Measurements from ENCODE around the gene TLR9. TPM values are rescaled to one million over a fixed set of nuclear protein-coding genes. Genes with fewer than 3 reads are reported as not detected.
"Not testable (repeated sequence)": the region's sequence is repeated elsewhere in the genome, so short reads cannot be mapped to it uniquely, and the experiment has no call there.

The TLR9 gene
- total RNA-seq = 0.21 TPM

DNA sequence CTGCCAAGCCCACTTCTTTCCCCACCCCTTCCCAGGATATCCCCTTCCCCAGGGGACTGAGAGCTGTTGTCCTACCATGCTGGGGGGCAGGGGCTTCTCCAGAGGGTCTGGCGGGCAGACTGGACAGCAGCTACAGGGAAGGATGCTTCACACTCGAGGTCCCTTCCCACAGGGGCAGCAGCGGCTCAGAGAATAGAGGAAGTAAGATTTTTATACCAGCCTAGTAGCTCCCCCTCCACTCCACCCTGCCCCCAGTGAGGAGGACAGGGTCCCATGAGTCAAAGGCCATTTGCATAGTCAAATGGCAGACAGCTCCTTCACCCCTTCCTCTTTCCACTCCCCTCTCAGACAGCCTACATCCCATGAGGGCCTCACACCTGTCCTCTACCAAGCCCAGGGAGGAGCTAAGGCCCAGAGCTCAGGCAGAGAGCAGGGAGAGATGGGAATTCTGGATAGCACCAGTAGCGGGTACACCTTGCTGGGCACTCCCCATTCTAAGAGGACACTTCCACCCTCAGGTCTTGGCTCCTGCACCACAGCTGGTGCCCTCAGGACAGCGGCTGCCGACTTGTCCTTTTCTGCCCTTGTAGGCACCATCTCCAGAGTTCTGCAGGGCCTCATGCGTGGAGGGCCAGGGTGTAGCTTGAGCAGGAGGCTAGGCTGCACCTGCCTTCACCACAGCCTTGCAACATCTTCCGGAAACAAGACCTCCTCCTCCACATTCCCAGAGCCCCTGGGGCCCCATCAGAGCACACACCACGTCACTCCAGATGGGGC is at the start of gene TLR9:
Gene TLR9 (minus strand): TSS at position 194 of the 777 bp plus-strand sequence. CDS start 116 bp downstream, at position 78.
- Histone ChIP-seq H3K4me3 (ENCODE audit: low read length) (peak within 1 kb of the TSS; percentile 16), H3K4me1 (ENCODE audit: insufficient read depth, low read length) (peaks cover 54% of the 10 kb centered on the region), H3K9me3 (ENCODE audit: low read depth, low read length) (no peaks in the 10 kb centered on the region), H3K27me3 (ENCODE audit: insufficient read depth, low read length) (no peaks in the 10 kb centered on the region)

- H3K9me3 ChIP-seq (ENCODE audit: low read depth, low read length); H3K4me3 ChIP-seq (ENCODE audit: low read length); H3K27me3 ChIP-seq (ENCODE audit: insufficient read depth, low read length): not testable (repeated sequence)
- peaks cover 86% of the 10 kb centered on the region for H3K4me1 ChIP-seq (ENCODE audit: insufficient read depth, low read length)
These were observed 49.3 kb upstream of the TLR9 start for GRCh38 chr3:52274781-52275180.

- Histone ChIP-seq H3K27me3 (ENCODE audit: insufficient read depth, low read length) (no peaks in the 10 kb centered on the region), H3K4me3 (ENCODE audit: low read length) (no peak overlapping the region), H3K9me3 (ENCODE audit: low read depth, low read length) (no peaks in the 10 kb centered on the region), H3K4me1 (ENCODE audit: insufficient read depth, low read length) (peaks cover 94% of the 10 kb centered on the region)
These were observed 47.4 kb upstream of the TLR9 start for GRCh38 chr3:52272831-52273230.

GRCh38 chr3:52272172-52272571 is 46.7 kb upstream of the TLR9 start:
- not testable (repeated sequence) for H3K27me3 ChIP-seq (ENCODE audit: insufficient read depth, low read length); H3K9me3 ChIP-seq (ENCODE audit: low read depth, low read length); H3K4me3 ChIP-seq (ENCODE audit: low read length)
- peaks cover 92% of the 10 kb centered on the region for H3K4me1 ChIP-seq (ENCODE audit: insufficient read depth, low read length)

GRCh38 chr3:52270252-52270754 is 44.9 kb upstream of the TLR9 start:
- Histone ChIP-seq H3K4me1 (ENCODE audit: insufficient read depth, low read length) (peaks cover 73% of the 10 kb centered on the region), H3K9me3 (ENCODE audit: low read depth, low read length) (no peaks in the 10 kb centered on the region), H3K4me3 (ENCODE audit: low read length) (no peak overlapping the region), H3K27me3 (ENCODE audit: insufficient read depth, low read length) (no peaks in the 10 kb centered on the region)

DNA sequence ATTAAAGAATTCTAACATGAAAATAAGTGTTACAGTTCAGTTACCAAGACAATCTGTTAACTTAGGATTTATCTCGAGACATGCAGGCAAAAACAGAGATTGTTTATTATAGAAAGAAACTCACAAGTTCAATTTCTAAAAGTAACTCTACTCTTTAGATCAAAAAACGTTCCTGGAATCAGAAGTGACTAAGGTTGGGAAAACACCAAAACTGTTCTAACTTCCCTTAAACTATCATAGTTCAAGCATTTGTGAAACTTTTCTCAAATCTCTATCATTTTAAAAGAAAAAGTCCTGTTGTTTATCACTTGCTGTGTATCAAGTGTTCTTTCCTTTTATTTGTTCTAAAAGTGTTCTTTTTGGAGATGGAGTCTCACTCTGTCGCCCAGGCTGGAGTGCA is 44.3 kb upstream of the TLR9 start:
- peaks cover 72% of the 10 kb centered on the region for H3K4me1 ChIP-seq (ENCODE audit: insufficient read depth, low read length)
- H3K4me3 ChIP-seq (ENCODE audit: low read length) = no peak overlapping the region
- no peaks in the 10 kb centered on the region for H3K9me3 ChIP-seq (ENCODE audit: low read depth, low read length)
- H3K27me3 ChIP-seq (ENCODE audit: insufficient read depth, low read length) = no peaks in the 10 kb centered on the region

- H3K4me1 ChIP-seq (ENCODE audit: insufficient read depth, low read length) = peaks cover 66% of the 10 kb centered on the region
- no peaks in the 10 kb centered on the region for H3K9me3 ChIP-seq (ENCODE audit: low read depth, low read length)
- H3K27me3 ChIP-seq (ENCODE audit: insufficient read depth, low read length) = no peaks in the 10 kb centered on the region
- no peak overlapping the region for H3K4me3 ChIP-seq (ENCODE audit: low read length)
These were observed 42.6 kb upstream of the TLR9 start for GRCh38 chr3:52268036-52268435.

DNA sequence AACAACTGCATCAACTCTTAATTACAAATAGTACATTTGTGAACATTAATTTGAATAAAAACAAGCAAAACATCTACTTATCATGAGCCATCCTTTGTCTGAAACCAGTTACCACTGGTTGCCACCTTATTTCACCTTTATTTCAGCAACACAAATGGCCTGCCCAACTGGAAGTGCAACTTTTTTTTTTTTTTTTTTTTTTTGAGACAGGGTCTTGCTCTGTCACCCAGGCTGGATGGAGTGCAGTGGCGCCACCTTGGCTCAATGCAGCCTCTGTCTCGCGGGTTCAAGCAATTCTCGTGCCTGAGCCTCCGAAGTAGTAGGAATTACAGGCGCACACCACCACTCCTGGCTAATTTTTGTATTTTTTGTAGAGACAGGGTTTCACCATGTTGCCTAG is 39.9 kb upstream of the TLR9 start:
- Histone ChIP-seq H3K4me1 (ENCODE audit: insufficient read depth, low read length) (peaks cover 60% of the 10 kb centered on the region), H3K27me3 (ENCODE audit: insufficient read depth, low read length) (no peaks in the 10 kb centered on the region)

DNA sequence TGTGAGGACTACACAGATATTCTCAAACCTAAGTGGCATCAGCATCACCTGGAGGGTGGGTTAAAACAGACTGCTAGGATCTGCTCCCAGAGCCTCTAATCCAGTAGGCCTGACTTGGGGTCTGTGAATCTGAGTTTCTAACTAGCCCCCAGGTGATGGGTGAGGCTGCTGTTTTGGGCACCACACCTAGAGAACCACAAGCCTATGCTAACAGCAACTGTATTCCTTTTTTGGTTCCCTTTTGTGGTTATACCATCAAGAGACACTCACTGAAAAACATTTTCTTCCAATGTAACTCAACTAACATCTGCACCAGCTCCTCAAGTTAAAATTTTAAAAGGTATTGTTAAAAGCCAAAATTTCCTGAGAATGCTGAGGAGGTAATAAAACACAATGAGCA is 37.0 kb upstream of the TLR9 start:
- no peak overlapping the region for H3K4me3 ChIP-seq (ENCODE audit: low read length)
- H3K27me3 ChIP-seq (ENCODE audit: insufficient read depth, low read length) = no peaks in the 10 kb centered on the region
- peaks cover 39% of the 10 kb centered on the region for H3K4me1 ChIP-seq (ENCODE audit: insufficient read depth, low read length)
- H3K9me3 ChIP-seq (ENCODE audit: low read depth, low read length) = no peaks in the 10 kb centered on the region

More for the DNA sequence above, 39.9 kb upstream of the TLR9 start:
- no peaks in the 10 kb centered on the region for H3K9me3 ChIP-seq (ENCODE audit: low read depth, low read length)
- no peak overlapping the region for H3K4me3 ChIP-seq (ENCODE audit: low read length)

DNA sequence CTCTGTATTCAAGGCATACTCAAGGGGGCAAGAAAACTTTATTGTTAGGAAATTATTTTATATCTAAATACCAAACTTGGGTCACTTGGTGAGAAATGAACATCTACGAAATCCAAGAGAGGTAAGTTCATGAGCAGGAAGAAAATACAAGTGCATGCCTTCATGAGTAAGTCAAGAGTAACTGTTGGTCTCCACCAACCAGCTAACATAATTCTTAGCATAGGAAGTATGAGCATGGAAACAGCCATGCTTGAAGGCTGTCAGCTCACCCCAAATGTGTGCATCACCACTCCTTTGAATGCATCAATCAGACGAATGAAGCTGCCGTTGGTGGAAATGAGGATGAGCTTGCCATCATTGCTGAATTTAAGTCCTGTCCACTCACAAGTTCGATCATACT is 34.0 kb upstream of the TLR9 start:
- no peaks in the 10 kb centered on the region for H3K27me3 ChIP-seq (ENCODE audit: insufficient read depth, low read length)
- H3K4me3 ChIP-seq (ENCODE audit: low read length) = no peak overlapping the region
- H3K9me3 ChIP-seq (ENCODE audit: low read depth, low read length) = no peaks in the 10 kb centered on the region
- peaks cover 54% of the 10 kb centered on the region for H3K4me1 ChIP-seq (ENCODE audit: insufficient read depth, low read length)

DNA sequence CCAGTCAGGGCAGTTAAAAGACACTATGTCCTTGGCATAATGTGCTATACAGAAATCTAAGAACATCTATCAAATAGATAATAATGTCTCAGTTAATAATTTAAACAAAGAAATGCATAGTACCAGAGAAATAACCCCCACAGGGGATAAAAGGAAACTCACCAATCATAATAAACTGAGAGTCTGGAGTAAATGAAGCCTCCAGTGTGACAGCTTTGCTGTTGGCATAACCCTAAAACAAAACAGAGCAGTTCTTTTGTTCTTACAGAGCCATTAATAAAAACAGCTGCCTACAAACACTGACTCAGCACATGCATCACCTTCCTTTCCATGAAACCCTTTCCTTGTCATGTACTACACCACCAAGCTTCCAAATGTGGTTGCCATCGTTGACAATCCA is 33.6 kb upstream of the TLR9 start:
- Histone ChIP-seq H3K4me1 (ENCODE audit: insufficient read depth, low read length) (peaks cover 58% of the 10 kb centered on the region), H3K4me3 (ENCODE audit: low read length) (no peak overlapping the region), H3K27me3 (ENCODE audit: insufficient read depth, low read length) (no peaks in the 10 kb centered on the region)

DNA sequence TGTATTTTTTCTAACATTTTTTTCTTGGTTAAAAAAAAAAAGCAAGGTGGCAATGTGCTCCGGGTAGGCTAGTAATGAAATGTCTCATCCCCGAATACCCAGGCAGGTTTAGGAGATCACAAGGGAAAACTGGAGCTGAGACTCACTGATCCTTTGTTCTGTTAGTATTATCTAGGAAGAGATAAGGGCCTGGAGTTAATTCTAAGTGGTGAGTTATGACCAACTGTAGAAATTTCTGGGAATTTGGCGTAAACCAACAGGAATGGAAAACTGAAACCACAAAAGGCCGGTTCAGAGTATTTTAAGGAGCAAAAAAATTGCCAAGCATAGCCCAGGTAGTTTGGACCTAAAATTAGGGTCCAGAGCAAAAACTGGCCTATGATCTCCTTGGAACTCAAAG is 32.5 kb upstream of the TLR9 start:
- no peaks in the 10 kb centered on the region for H3K9me3 ChIP-seq (ENCODE audit: low read depth, low read length)
- H3K4me1 ChIP-seq (ENCODE audit: insufficient read depth, low read length) = peaks cover 58% of the 10 kb centered on the region
- H3K27me3 ChIP-seq (ENCODE audit: insufficient read depth, low read length) = no peaks in the 10 kb centered on the region
- no peak overlapping the region for H3K4me3 ChIP-seq (ENCODE audit: low read length)

More for the DNA sequence above, 33.6 kb upstream of the TLR9 start:
- H3K9me3 ChIP-seq (ENCODE audit: low read depth, low read length) = no peaks in the 10 kb centered on the region

DNA sequence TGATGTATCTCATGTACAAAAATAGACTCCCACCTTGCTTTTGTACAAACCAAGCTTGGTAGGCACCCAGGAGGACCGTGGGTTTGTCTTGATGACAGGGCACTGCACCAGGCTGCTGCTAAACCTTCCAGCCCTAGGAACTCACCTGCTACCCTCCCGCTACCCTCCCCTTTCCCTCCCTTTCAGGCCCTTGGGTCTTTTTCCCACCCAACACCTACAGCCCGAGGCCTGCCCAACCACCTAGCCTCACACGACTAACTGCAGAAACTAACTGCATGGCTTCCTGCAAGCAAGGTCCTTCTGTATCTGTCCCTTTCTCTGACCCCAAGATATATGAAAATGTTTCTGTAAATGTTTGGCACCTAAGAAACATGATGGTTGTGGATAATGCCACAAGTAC is 31.2 kb upstream of the TLR9 start:
- Histone ChIP-seq H3K27me3 (ENCODE audit: insufficient read depth, low read length) (no peaks in the 10 kb centered on the region), H3K9me3 (ENCODE audit: low read depth, low read length) (no peaks in the 10 kb centered on the region), H3K4me1 (ENCODE audit: insufficient read depth, low read length) (peaks cover 61% of the 10 kb centered on the region), H3K4me3 (ENCODE audit: low read length) (no peak overlapping the region)

DNA sequence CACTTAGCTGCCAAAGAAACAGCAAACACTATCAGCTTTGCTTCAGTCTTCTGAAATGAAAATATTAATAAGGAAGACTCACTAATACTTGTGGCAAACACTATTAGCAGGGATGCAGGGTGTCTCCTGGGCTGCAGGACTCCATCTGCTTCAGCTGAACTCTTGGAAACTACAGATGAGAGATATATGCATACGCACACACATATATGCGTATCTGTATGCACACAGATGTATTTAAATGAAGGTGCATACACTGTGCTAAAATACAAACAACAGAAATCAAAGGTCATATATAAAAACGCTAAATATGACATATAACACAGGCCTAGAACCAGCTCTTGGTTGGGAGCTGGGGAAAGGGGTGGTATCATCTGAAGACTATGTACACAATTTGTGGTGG is 30.7 kb upstream of the TLR9 start:
- Histone ChIP-seq H3K4me3 (ENCODE audit: low read length) (no peak overlapping the region), H3K9me3 (ENCODE audit: low read depth, low read length) (no peaks in the 10 kb centered on the region), H3K27me3 (ENCODE audit: insufficient read depth, low read length) (no peaks in the 10 kb centered on the region), H3K4me1 (ENCODE audit: insufficient read depth, low read length) (peaks cover 63% of the 10 kb centered on the region)

DNA sequence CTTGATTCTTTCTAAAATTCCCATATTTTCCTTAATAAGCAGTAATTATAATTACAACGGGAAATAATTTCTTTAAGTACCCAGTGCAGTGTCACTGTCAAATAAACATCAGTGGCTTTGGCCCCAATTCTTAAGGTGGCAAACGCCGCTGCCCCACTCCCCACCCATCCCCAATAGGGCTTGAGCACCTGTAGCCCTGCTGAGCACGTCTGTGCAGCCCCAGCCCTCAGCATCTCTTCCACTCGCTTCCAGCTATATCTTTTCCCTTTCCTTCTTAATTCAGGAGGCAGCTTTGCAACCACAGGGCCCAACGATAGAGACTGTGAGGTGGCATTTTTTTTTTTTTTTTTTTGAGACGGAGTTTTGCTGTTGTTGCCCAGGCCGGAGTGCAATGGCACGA is 29.2 kb upstream of the TLR9 start:
- H3K9me3 ChIP-seq (ENCODE audit: low read depth, low read length) = no peaks in the 10 kb centered on the region
- no peak overlapping the region for H3K4me3 ChIP-seq (ENCODE audit: low read length)
- H3K4me1 ChIP-seq (ENCODE audit: insufficient read depth, low read length) = peaks cover 59% of the 10 kb centered on the region
- no peaks in the 10 kb centered on the region for H3K27me3 ChIP-seq (ENCODE audit: insufficient read depth, low read length)
